Measurements from ENCODE around the gene MET. TPM values are rescaled to one million over a fixed set of nuclear protein-coding genes. Genes with fewer than 3 reads are reported as not detected.

Gene MET
- total RNA-seq, 1 donor from 2014 or later, result 7.0 TPM

DNA sequence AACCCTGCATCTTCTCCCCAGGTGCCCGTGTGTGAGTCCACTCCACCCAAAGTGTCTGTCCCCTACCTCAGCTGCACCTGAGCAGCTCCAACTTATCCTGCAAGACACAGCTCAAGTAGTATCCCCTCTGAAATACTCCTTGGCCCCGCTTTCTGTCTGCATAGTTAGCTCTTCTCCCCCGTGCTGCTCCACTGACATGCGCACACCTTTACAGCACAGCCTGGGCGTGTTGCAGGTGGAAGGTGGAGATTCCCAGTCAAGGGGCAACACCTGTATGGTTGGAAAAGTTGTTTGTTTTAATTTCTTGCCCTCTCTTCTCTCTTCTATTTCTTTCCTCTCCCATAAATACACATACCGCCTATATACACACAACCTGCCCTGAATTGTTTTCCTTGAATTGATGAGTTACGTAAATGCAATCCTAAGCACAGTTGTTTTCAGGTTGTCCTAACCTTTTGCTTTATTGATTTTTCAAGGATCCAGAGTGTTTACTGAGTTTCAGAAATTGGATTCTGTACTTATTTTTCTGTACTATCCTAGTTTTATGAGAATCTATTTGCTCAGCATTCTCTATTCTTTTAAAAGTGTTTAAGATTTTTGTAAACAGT is 14.9 kb downstream of the MET start:
- H2AFZ ChIP-seq (replicated peaks), result no peak overlapping the region
- H4K20me1 ChIP-seq (ENCODE audit: low read depth), result no peaks in the 10 kb centered on the region
- no peak overlapping the region for H3K27ac Mint-ChIP-seq
- H3K4me3 Mint-ChIP-seq, result no peak overlapping the region
- H3K36me3 ChIP-seq, result no peaks in the 10 kb centered on the region
- H3F3A ChIP-seq (ENCODE audit: low read depth), result no peaks in the 10 kb centered on the region
- H3K9me3 ChIP-seq (ENCODE audit: low read depth), result no peaks in the 10 kb centered on the region
- no peaks in the 10 kb centered on the region for H3K9me3 Mint-ChIP-seq
- H3K4me1 ChIP-seq, result peaks cover 24% of the 10 kb centered on the region
- no peaks in the 10 kb centered on the region for H3K79me2 ChIP-seq (ENCODE audit: low read depth)
- no peak overlapping the region for H3K4me3 ChIP-seq
- no peak overlapping the region for H3K27ac ChIP-seq
- peaks cover 18% of the 10 kb centered on the region for H3K4me1 Mint-ChIP-seq
- H3K36me3 Mint-ChIP-seq, result no peaks in the 10 kb centered on the region
- no peak for DNase-seq (ENCODE audit: low spot score)
- no peak overlapping the region for H3K9ac ChIP-seq
- no peaks in the 10 kb centered on the region for H3K27me3 ChIP-seq
- peaks cover 6% of the 10 kb centered on the region for H3K27me3 Mint-ChIP-seq (ENCODE audit: insufficient read depth, low read depth)
- TF ChIP-seq, protein P1, sequence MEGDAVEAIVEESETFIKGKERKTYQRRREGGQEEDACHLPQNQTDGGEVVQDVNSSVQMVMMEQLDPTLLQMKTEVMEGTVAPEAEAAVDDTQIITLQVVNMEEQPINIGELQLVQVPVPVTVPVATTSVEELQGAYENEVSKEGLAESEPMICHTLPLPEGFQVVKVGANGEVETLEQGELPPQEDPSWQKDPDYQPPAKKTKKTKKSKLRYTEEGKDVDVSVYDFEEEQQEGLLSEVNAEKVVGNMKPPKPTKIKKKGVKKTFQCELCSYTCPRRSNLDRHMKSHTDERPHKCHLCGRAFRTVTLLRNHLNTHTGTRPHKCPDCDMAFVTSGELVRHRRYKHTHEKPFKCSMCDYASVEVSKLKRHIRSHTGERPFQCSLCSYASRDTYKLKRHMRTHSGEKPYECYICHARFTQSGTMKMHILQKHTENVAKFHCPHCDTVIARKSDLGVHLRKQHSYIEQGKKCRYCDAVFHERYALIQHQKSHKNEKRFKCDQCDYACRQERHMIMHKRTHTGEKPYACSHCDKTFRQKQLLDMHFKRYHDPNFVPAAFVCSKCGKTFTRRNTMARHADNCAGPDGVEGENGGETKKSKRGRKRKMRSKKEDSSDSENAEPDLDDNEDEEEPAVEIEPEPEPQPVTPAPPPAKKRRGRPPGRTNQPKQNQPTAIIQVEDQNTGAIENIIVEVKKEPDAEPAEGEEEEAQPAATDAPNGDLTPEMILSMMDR (IDR thresholded peaks at IDR 0.05), result no peak
- TF ChIP-seq EZH2phosphoT487 (IDR thresholded peaks at IDR 0.05) (no peak), EZH2 (IDR thresholded peaks at IDR 0.05) (no peak)
- peak overlapping the region; percentile 30 for H3K4me2 ChIP-seq

DNA sequence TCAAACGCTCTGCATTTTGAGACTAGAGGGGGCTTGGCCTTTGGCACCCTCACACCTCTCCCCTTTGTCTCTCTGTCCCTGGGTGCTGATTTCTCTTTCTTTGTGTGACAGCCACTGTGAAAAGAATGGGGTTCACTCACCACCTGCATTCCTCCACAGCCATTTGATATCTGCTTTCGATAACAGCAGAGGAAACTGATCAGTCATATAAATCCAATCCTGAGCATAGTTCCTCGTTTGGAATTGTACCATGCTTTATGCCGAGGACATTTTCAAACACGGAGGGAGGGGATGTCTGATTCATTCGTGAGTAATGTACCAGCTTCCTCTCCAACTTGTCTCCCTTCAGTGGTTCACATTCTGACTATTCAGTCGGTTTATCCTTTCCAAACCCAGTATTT is 15.8 kb downstream of the MET start:
- Histone ChIP-seq H3K36me3 (no peaks in the 10 kb centered on the region), H4K20me1 (ENCODE audit: low read depth) (no peaks in the 10 kb centered on the region), H3K9me3 (ENCODE audit: low read depth) (no peaks in the 10 kb centered on the region), H3F3A (ENCODE audit: low read depth) (no peaks in the 10 kb centered on the region), H3K4me1 (peaks cover 24% of the 10 kb centered on the region), H3K79me2 (ENCODE audit: low read depth) (no peaks in the 10 kb centered on the region), H3K27me3 (no peaks in the 10 kb centered on the region), H3K4me2 (peak overlapping the region; percentile 51), H3K4me3 (no peak overlapping the region), H3K9ac (no peak overlapping the region), H3K27ac (no peak overlapping the region), H2AFZ (replicated peaks) (no peak overlapping the region)
- Mint-ChIP-seq H3K27me3 (ENCODE audit: insufficient read depth, low read depth) (peaks cover 6% of the 10 kb centered on the region), H3K27ac (no peak overlapping the region), H3K9me3 (no peaks in the 10 kb centered on the region), H3K36me3 (no peaks in the 10 kb centered on the region), H3K4me1 (peaks cover 18% of the 10 kb centered on the region), H3K4me3 (no peak overlapping the region)
- DNase-seq (ENCODE audit: low spot score), result peak; percentile 31
- TF ChIP-seq, protein P1 (IDR thresholded peaks at IDR 0.05), result no peak
- TF ChIP-seq EZH2phosphoT487 (IDR thresholded peaks at IDR 0.05) (no peak), EZH2 (IDR thresholded peaks at IDR 0.05) (no peak)

DNA sequence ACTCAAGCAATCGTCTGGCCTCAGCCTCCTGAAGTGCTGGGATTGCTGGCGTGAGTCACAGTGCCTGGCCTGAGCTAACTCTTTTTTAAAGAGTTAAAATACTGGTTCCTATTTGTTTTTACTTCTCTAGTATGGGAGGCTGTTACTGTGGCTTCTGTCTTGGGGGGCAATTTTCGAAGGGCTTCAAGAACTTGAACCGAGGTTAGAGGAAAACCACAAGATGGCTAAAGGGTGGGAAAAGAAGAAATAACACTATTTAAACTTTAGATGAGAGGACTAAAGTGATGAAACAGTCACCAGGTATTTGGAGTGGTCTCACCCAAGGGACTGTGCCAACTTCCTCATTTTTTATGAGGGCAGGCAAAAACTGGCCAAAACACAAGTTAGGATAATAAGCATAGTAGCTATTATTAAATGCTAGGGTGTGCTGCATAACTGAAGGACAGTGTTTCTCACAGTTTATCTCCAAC is 17.8 kb downstream of the MET start:
- Mint-ChIP-seq H3K27ac (no peak overlapping the region), H3K27me3 (ENCODE audit: insufficient read depth, low read depth) (peaks cover 6% of the 10 kb centered on the region), H3K9me3 (no peaks in the 10 kb centered on the region), H3K4me3 (no peak overlapping the region), H3K36me3 (no peaks in the 10 kb centered on the region), H3K4me1 (peaks cover 18% of the 10 kb centered on the region)
- DNase-seq (ENCODE audit: low spot score), result no peak
- H3F3A ChIP-seq (ENCODE audit: low read depth), result no peaks in the 10 kb centered on the region
- TF ChIP-seq, protein P1 (IDR thresholded peaks at IDR 0.05), result no peak
- TF ChIP-seq EZH2phosphoT487 (IDR thresholded peaks at IDR 0.05) (no peak), EZH2 (IDR thresholded peaks at IDR 0.05) (no peak)
- H3K4me1 ChIP-seq, result peaks cover 24% of the 10 kb centered on the region
- H2AFZ ChIP-seq (replicated peaks), result peak overlapping the region; percentile 12
- H3K9ac ChIP-seq, result no peak overlapping the region
- H3K27ac ChIP-seq, result no peak overlapping the region
- H3K79me2 ChIP-seq (ENCODE audit: low read depth), result no peaks in the 10 kb centered on the region
- H4K20me1 ChIP-seq (ENCODE audit: low read depth), result no peaks in the 10 kb centered on the region
- H3K4me2 ChIP-seq, result no peak overlapping the region
- no peaks in the 10 kb centered on the region for H3K36me3 ChIP-seq
- H3K9me3 ChIP-seq (ENCODE audit: low read depth), result no peaks in the 10 kb centered on the region
- no peak overlapping the region for H3K4me3 ChIP-seq
- H3K27me3 ChIP-seq, result no peaks in the 10 kb centered on the region
